Mesenteric fat pad (tissue), 1 donor: ENCODE data around the gene GSTA3. TPM values are rescaled to one million over a fixed set of nuclear protein-coding genes. Genes with fewer than 3 reads are reported as not detected.
"Not testable (repeated sequence)": the region's sequence is repeated elsewhere in the genome, so short reads cannot be mapped to it uniquely, and the experiment has no call there.

Experiments used
- DNase-seq: peaks from one replicate; pipeline ENCODE4 v3.0.0-alpha.2; 2020; ENCODE audit warnings: low spot score
- total RNA-seq: library from RNA; stranded (reverse); fragmentation: NEBNext Ultra II Directional; extraction: Animal tissue kit (Norgen Biotek cat#: 25700); gene quantifications from one replicate; pipeline ENCODE4 v1.2.1, GENCODE V29; 2021
- donor health status: DM: yes; HTN: yes; CAD: no.

GSTA3 gene
- total RNA-seq, 1 donor from 2014 or later, result not detected

GRCh38 chr6:52914516-52914915 lies 5.0 kb upstream of the GSTA3 start:
- DNase-seq, result no peak

- DNase-seq, result no peak
Measured at GRCh38 chr6:52910091-52910490, 593 bp upstream of the GSTA3 start.

DNA sequence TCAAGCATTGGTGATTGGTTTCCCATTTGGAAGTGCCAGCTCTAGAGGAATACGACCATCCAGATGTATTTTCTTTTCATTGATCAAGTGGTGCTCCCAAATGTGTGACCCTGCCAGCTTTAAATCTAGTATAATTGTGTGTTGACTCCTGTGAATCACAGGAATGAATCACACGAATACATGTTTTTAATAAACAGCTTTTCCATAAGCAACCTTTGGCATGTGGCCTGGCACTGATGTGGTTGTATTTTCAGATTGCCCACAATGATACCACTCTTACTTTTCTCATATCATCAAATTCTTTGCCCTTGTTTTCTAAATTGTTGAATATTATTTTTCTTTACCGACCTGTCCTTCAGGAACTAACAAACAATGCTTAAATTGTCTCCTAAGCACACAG lies 367 bp downstream of the GSTA3 start:
- no peak for DNase-seq

DNA sequence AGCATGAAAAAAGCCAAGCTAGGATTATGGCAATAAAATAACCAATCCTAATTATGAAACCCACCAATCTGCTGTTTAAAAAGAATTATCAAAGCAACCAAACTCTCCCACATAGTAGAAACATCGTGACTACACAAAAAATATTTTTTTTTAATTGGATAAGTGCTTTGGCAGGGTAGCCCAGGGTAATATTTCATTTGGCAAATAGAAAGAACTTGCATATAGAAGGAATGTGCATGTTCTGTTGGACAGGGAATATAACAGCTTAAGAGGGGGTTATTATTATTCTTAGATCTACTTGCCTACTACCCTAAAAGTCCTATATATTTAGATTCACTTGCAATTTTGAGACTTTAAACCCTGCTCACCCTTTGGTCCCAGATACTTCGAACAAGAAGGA lies 972 bp downstream of the GSTA3 start:
- DNase-seq, result no peak

DNA sequence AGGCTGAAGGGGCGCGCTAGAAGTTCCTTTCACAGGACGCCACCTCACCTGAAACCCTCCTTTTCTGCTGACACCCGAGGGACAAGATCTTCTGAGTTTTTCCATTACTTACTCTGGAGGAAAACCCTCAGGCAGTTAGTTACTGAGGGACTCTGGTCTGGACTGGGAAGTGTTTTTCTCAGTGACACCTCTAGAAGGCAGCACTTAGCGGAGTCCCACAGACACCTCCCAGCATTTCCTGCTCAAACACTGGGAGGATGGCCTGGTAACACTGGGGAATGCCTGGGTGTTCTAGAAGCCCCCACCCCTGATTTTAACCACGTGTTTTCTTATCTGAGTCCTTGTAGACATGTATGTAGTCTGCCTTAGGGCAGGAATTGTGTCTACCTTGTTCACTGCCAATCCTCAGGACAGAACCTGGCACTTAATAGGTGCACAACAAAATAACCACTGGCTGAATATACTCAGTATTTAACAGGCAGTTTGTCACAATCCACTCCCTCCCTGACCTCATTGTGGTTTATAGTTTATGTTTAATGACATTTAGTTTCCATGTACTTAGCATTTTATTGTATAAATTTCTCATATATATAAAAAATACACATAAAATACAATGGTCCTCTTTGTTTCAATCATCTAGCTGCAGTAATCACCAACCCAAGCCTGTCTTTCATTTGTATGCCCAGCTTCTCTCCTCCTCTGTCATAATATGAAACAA lies 4.8 kb downstream of the GSTA3 start:
- DNase-seq, result no peak

- DNase-seq, result no peak
Measured at GRCh38 chr6:52900536-52900935, 9.0 kb downstream of the GSTA3 start.

DNA sequence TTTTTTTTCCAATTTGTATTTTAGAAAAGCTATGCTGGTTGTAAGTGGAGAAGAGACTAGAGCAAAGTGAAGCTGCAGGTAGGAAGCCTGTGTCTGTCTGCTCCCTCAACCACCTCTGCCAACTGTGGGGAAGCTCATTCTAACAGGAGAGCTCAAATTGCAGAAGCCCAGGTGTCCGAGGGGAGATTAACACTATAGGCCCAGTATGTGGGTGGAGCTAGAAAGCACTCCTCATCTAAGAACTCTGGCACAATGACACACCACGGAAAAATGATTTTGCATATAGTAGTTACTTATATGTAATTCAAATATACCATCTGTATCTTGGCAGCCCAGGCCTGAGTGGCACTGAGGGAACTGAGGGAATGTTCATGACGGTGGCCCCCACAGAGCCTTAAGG lies 13.7 kb downstream of the GSTA3 start:
- DNase-seq, result not testable (repeated sequence)

GRCh38 chr6:52894285-52894684 lies 15.2 kb downstream of the GSTA3 start:
- DNase-seq, result no peak

DNA sequence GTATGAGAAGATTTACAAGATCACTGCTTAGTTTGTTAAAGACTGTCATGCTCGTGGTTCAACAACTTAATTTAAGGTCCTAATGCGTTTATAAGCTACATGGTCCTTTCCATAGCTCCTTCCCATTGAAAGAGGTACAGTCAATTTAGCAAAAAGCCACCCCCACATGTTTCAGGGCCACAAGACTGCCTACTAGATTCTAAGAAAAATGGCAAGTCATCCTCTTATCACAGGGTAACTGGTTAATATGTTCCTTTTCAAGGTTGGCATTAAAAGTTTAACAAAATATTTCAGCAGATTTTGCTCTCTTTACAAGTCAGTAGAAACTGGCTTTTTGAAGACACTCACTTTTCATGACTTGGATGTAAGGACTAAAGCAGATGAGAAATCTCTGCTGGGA lies 15.7 kb downstream of the GSTA3 start:
- DNase-seq, result no peak

DNA sequence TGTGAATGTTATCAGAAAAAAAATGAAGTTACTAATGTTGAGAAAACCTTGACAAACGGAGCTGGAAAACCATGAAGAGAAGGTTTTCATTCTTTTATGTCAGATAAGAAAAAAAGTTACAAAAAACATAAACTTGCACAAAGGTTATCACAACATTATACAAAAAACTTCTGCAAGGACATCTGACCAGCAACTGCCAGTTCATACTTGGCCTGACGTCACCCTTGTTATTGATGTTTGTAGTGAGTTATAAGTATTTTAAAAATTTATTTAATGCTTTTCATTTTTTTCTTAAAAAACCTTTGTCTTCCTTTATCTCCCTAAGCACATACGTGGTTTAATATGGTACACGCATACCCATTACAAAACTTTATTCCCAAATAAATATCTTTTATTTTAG lies 16.3 kb downstream of the GSTA3 start:
- no peak for DNase-seq

DNA sequence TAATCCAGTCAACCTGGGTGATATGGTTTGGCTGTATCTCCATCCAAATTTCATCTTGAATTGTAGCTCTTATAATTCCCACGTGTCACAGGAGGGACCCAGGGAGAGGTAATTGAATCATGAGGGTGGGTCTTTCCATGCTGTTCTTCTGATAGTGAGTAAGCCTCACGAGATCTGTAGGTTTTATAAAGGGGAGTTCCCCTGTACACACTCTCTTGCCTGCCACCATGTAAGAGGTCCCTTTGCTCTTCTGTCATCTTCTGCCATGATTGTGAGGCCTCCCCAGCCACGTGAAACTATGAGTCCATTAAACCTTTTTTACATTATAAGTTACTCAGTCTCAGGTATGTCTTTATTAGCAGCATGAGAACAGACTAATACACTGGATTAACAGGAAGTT lies 19.5 kb downstream of the GSTA3 start:
- DNase-seq, result no peak

DNA sequence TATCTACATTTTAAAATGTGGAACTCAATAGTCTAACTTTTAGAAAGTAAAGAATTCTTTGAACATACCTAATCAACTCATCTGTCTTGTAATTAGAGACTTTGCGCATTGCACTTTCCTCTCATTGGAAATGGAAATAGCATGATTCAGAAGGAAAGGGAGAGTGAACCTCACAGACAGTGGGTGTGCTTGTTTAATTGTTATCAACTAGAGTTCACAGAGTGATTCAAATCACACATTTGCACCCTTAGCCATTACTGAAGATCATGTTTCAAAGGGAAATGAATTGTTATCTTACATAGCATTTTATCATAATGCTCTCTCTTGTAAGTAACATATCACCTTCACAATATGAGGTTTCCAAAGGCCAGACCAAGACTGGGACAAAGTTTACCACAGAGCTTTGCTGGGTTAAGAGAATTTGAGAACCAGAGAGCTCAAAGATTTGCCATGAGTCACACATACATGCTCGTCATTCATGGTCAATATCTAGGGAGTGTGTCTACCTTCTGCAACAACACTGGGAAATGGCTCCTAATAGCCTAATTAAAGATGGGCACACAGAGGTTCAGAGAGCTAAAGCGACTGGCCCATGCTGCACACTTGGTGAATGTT lies 21.5 kb downstream of the GSTA3 start:
- DNase-seq, result no peak

DNA sequence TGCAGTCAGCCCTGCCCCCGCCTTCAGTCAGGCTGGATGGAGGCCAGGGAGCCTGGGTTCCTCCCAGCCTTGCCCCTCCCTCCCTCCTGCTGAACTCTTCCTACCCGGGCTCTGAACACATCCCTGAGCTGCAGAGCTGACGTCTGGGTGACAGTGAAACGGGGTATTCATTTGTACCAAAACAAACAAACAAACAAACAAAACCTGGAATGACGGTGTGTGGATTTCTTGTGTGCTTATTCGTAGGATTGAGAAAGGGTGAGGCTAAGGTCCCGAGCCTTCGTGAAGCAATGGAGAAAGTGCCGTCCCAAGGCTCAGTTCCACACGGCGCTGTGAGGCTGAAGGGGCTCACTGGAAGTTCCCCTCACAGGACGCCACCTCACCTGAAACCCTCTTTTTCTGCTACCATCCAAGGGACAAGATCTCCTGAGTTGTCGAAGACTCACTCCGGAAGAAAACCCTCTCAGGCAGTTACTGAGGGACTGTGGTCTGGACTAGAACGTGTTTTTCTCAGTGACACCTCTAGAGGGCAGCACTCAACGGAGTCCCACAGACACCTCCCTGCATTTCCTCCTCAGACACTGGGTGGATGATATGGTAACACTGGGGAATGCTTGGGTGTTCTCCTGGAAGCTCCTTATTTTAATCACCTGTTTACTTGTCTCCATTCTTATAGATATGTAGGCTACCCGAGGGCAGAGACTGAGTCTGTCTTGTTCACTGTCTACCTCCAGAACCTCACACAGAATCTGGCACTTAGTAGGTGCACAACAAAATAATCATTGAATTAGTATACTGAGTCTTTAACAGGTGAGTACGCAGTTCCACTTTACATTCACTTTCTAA lies 27.3 kb downstream of the GSTA3 start:
- no peak for DNase-seq

DNA sequence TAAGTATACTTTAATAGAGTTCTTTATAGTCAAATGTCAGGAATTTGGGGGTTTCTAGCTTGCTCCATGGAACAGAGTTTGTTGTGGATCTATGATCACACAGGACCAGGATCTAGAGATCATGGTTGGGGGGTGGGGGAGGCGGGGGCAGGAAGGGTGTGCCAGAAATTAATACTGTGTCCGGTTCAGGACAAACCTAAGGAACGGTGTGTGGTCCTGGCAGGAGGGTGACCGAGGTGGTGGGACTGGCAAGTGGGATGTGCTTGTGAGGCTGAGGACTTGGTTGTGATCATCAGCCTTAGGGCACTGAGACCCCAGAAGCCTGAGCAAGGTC lies 27.9 kb downstream of the GSTA3 start:
- DNase-seq, result no peak

GRCh38 chr6:52877786-52878185 lies 31.7 kb downstream of the GSTA3 start:
- no peak for DNase-seq

DNA sequence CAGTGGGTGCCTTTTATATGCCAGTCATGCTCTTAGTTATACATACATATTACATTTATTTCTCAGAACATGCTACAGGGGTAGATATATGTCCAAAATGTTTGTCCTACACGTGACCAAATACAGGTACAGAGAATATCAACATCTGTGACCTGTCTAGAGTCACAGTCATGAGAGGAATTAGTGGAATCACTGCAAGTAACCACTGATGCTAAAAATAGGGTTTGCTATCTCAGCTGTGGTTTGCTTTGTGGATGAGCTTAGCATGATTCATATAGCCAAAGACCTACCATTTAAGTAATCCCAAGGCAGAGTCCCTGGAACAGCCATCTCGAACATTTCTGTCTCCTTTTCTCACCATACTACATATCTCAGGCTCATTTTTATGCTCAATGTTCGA lies 32.3 kb downstream of the GSTA3 start:
- DNase-seq, result no peak

- no peak for DNase-seq
Measured at GRCh38 chr6:52876056-52876787, 33.3 kb downstream of the GSTA3 start.

GRCh38 chr6:52872031-52872430 lies 37.5 kb downstream of the GSTA3 start:
- no peak for DNase-seq

- DNase-seq, result no peak
Measured at GRCh38 chr6:52871621-52872020, 37.9 kb downstream of the GSTA3 start.

DNA sequence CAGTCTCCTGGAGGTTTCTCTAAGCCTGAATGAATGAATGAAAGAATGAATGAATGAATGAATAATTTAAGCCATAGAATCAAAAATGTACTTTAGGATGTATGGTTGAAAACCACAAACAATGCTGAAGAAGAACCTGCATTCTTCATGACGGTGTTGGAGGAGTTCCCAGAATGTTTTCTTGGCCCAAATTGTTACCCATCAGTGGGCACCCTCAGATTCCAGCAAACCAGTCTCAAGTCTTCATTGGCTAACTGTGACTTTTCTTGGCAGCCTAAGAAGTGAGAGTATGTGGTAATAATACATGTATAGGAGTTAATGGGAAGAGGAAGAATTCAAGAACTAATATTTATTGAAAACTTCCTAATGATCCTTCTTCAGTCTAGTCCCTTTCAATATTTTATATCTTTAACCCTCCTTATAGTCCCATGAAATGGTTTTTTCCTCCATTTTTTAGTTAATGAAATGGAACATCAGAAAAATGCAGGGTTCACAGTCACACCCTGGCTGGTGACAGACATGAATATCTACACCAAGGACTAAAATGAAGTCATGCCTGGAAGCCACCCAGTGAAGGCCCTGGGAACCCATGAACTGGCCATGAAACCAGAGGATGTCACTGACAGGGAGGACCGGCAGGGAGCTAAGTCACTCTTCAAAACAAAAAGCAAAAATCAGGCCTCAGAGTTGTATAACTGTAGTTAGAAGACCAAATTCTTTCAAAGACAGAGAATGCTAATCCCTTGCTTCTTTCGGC lies 39.0 kb downstream of the GSTA3 start:
- not testable (repeated sequence) for DNase-seq

DNA sequence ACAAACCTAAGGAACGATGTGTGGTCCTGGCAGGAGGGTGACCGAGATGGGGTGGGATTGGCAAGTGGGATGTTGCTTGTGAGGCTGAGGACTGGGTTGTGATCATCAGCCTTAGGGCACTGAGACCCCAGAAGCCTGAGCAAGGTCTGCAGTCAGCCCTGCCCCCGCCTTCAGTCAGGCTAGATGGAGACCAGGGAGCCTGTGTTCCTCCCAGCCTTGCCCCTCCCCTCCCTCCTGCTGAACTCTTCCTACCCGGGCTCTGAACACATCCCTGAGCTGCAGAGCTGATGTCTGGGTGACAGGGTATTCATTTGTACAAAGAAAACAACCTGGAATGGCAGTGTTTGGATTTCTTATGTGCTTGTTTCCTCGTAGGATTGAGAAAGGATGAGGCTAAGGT lies 40.6 kb downstream of the GSTA3 start:
- DNase-seq, result not testable (repeated sequence)
